Measurements from ENCODE around the gene OR4P4.

Gene OR4P4

DNA sequence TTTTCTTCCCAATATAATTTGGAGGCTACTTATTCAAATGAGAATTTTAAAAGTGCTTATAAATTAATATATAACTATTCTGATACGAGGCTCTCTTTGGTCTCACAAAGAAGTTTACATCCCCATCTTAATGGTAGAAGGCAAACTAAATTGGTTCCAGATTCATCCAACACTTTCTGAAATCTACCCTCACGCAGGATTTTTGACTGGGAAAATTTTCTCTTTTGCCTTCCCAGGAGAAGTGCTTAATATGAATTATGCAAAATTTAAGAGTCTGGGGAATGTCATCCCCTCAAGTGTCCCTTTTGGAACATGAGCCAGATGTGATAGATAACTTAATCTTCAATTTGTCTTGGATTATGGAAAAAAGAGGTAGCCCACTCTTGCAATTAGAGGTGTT, 27.4 kb upstream of the OR4P4 start, which contains the start of gene OR4C11 (continued):
- no peak for TF ChIP-seq HOXC10 (CRISPR knock-in tag; IDR thresholded peaks at IDR 0.05)
- TF ChIP-seq ZNF416 (tag by site-specific recombination; IDR thresholded peaks at IDR 0.05): no peak
- TF ChIP-seq ZFP41 (tag by site-specific recombination; IDR thresholded peaks at IDR 0.05; ENCODE audit: borderline replicate concordance): no peak
- no peak for TF ChIP-seq ZNF654 (tag by site-specific recombination; IDR thresholded peaks at IDR 0.05; ENCODE audit: low read depth)

DNA sequence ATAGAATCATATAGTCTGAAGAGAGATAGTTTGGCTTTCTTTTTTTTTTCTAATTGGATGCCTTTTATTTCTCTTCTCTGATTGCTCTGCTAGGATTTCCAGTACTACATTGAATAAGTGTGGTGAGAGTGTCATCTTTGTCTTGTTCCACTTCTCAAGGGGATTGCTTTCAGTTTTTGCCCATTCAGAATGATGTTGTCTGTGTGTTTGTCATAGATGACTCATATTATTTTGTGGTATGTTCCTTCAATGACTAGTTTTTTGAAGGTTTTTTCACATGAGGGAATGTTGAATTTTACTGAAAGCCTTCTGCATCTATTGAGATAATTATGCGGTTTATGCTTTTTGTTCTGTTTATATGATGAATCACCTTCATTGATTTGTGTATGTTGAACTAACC, 10.4 kb upstream of the OR4P4 start:
- Histone ChIP-seq H3K36me3 (ENCODE audit: control insufficient read depth in 2 of 2, insufficient read depth in 1 of 2, low read length in 2 of 2) (no peaks in the 10 kb centered on the region), H3K9me3 (ENCODE audit: control insufficient read depth, insufficient read depth, low read depth, low read length) (no peaks in the 10 kb centered on the region), H3K27ac (ENCODE audit: extremely low read depth, low read depth, low read length) (no peak overlapping the region), H3K4me1 (ENCODE audit: control insufficient read depth, insufficient read depth, low read length) (no peaks in the 10 kb centered on the region), H3K4me3 (ENCODE audit: low read depth, low read length) (no peak overlapping the region)
- TF ChIP-seq ZNF37A (tag by site-specific recombination; IDR thresholded peaks at IDR 0.05) (no peak), ZNF585B (tag by site-specific recombination; IDR thresholded peaks at IDR 0.05) (no peak), MZF1 (tag by site-specific recombination; IDR thresholded peaks at IDR 0.05; ENCODE audit: borderline replicate concordance) (no peak), ZNF23 (tag by site-specific recombination; IDR thresholded peaks at IDR 0.05; ENCODE audit: borderline replicate concordance) (no peak), SP7 (tag by site-specific recombination; IDR thresholded peaks at IDR 0.05) (no peak), ZNF654 (tag by site-specific recombination; IDR thresholded peaks at IDR 0.05; ENCODE audit: low read depth) (no peak)
- TF ChIP-seq, protein P1, sequence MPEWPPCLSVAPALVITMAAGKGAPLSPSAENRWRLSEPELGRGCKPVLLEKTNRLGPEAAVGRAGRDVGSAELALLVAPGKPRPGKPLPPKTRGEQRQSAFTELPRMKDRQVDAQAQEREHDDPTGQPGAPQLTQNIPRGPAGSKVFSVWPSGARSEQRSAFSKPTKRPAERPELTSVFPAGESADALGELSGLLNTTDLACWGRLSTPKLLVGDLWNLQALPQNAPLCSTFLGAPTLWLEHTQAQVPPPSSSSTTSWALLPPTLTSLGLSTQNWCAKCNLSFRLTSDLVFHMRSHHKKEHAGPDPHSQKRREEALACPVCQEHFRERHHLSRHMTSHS (tag by site-specific recombination; IDR thresholded peaks at IDR 0.05): no peak
- TF ChIP-seq, protein P2, sequence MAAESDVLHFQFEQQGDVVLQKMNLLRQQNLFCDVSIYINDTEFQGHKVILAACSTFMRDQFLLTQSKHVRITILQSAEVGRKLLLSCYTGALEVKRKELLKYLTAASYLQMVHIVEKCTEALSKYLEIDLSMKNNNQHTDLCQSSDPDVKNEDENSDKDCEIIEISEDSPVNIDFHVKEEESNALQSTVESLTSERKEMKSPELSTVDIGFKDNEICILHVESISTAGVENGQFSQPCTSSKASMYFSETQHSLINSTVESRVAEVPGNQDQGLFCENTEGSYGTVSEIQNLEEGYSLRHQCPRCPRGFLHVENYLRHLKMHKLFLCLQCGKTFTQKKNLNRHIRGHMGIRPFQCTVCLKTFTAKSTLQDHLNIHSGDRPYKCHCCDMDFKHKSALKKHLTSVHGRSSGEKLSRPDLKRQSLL (tag by site-specific recombination; IDR thresholded peaks at IDR 0.05): no peak
- ChIA-PET CTCF (no interaction called here), POLR2A (no interaction called here)

DNA sequence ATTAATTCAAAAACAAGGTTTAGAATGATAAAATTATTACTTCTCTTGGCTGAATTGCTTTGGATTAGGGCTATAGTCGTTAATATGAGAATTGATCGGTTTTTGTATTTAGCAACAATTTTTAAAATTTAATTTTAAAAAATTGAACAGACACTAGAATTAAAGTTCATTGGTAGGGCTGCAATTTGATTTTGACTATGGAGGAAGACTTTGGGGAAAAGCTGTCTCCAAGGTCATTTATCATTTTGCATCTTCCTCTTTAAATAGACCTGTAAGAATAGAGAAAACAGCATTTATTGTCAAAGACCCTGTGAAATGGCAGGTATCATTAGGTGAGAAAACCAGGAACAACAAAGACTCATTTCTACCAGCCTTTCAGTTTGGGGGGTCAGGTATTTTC, 13.1 kb downstream of the OR4P4 start, which contains the start of gene OR4S2:
Gene OR4S2 (plus strand): TSS at position 301 of the 400 bp plus-strand sequence. CDS start 2,577 bp downstream, outside the sequence.
- CTCF ChIA-PET: no interaction called here

More for the DNA sequence above, 13.1 kb downstream of the OR4P4 start, which contains the start of gene OR4S2:
- H3K27ac ChIP-seq (ENCODE audit: extremely low read depth, low read depth, low read length): no peak within 1 kb of the TSS
- H3K4me3 ChIP-seq (ENCODE audit: low read depth, low read length): no peak within 1 kb of the TSS
- no peaks in the 10 kb centered on the region for H3K9me3 ChIP-seq (ENCODE audit: control insufficient read depth, insufficient read depth, low read depth, low read length)
- no peaks in the 10 kb centered on the region for H3K36me3 ChIP-seq (ENCODE audit: control insufficient read depth in 2 of 2, insufficient read depth in 1 of 2, low read length in 2 of 2)
- H3K4me1 ChIP-seq (ENCODE audit: control insufficient read depth, insufficient read depth, low read length): no peaks in the 10 kb centered on the region
- TF ChIP-seq ZNF530 (tag by site-specific recombination; IDR thresholded peaks at IDR 0.05; ENCODE audit: low read depth) (no peak), SP2 (tag by site-specific recombination; IDR thresholded peaks at IDR 0.05) (no peak), ZNF341 (tag by site-specific recombination; IDR thresholded peaks at IDR 0.05; ENCODE audit: low read depth) (no peak), ZNF558 (tag by site-specific recombination; IDR thresholded peaks at IDR 0.05) (no peak), ZNF510 (tag by site-specific recombination; IDR thresholded peaks at IDR 0.05; ENCODE audit: insufficient replicate concordance) (no peak), AEBP2 (tag by site-specific recombination; IDR thresholded peaks at IDR 0.05; ENCODE audit: borderline replicate concordance) (no peak), ZNF791 (tag by site-specific recombination; IDR thresholded peaks at IDR 0.05) (no peak), ZBTB7A (tag by site-specific recombination; IDR thresholded peaks at IDR 0.05; ENCODE audit: low read depth) (no peak), RBAK (tag by site-specific recombination; IDR thresholded peaks at IDR 0.05) (no peak), ZNF266 (tag by site-specific recombination; IDR thresholded peaks at IDR 0.05; ENCODE audit: low read depth) (no peak), FEZF1 (tag by site-specific recombination; IDR thresholded peaks at IDR 0.05) (no peak), PRDM4 (tag by site-specific recombination; IDR thresholded peaks at IDR 0.05) (no peak), ZBTB21 (tag by site-specific recombination; IDR thresholded peaks at IDR 0.05) (no peak)
- TF ChIP-seq, protein P3, sequence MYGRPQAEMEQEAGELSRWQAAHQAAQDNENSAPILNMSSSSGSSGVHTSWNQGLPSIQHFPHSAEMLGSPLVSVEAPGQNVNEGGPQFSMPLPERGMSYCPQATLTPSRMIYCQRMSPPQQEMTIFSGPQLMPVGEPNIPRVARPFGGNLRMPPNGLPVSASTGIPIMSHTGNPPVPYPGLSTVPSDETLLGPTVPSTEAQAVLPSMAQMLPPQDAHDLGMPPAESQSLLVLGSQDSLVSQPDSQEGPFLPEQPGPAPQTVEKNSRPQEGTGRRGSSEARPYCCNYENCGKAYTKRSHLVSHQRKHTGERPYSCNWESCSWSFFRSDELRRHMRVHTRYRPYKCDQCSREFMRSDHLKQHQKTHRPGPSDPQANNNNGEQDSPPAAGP (tag by site-specific recombination; IDR thresholded peaks at IDR 0.05): no peak
- POLR2A ChIA-PET: no interaction called here

Measured in HEK293 (cell line).